ENCODE measurements around the gene METTL26.

DNA sequence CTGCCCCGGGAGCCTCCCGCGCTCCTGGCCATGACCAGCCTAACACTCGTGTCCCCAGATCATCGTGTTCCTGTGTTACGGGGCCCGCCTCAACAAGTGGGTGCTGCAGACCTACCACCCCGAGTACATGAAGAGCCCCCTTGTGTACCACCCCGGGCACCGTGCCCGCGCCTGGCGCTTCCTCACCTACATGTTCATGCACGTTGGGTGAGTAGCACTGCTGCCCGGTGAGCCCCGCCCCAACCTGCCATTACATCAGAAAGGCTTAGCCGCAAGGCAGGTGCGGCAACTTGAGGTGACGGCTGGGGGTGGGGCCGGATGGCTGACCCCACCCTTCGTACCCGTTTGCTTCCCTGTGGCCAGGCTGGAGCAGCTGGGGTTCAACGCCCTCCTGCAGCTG is 40.8 kb upstream of the METTL26 start:
- TF ChIP-seq SP1 (IDR thresholded peaks at IDR 0.05) (no peak), CTCF (IDR thresholded peaks at IDR 0.05; ENCODE audit: low read depth, low read length, missing input control) (no peak), GABPA (IDR thresholded peaks at IDR 0.05 in 1 of 2, conservative IDR thresholded peaks at IDR 0.05 in 1 of 2) (no peak), ATF3 (IDR thresholded peaks at IDR 0.05) (no peak), HNF4G (IDR thresholded peaks at IDR 0.05) (no peak)
- TF ChIP-seq, protein P1, sequence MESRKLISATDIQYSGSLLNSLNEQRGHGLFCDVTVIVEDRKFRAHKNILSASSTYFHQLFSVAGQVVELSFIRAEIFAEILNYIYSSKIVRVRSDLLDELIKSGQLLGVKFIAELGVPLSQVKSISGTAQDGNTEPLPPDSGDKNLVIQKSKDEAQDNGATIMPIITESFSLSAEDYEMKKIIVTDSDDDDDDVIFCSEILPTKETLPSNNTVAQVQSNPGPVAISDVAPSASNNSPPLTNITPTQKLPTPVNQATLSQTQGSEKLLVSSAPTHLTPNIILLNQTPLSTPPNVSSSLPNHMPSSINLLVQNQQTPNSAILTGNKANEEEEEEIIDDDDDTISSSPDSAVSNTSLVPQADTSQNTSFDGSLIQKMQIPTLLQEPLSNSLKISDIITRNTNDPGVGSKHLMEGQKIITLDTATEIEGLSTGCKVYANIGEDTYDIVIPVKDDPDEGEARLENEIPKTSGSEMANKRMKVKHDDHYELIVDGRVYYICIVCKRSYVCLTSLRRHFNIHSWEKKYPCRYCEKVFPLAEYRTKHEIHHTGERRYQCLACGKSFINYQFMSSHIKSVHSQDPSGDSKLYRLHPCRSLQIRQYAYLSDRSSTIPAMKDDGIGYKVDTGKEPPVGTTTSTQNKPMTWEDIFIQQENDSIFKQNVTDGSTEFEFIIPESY (IDR thresholded peaks at IDR 0.05): no peak
